Activated naive CD4-positive, alpha-beta T cell treated with anti-CD3 and anti-CD28 coated beads, Interleukin-2, amount 50 U/mL, for 24 hours (primary cell): Measurements from ENCODE around the gene SHC2.
"Not testable (repeated sequence)": the region's sequence is repeated elsewhere in the genome, so short reads cannot be mapped to it uniquely, and the experiment has no call there.

Experiments used
- H3K27ac Mint-ChIP-seq: one replicate; pipeline ENCODE4 v1.8.0; 2021; ENCODE audit warnings: mild to moderate bottlenecking, mixed read lengths
- H3K27me3 Mint-ChIP-seq: one replicate; pipeline ENCODE4 v1.8.0; 2021; ENCODE audit warnings: mixed read lengths
- H3K36me3 Mint-ChIP-seq: one replicate; pipeline ENCODE4 v1.8.0; 2021; ENCODE audit warnings: mixed read lengths
- H3K4me1 Mint-ChIP-seq: one replicate; pipeline ENCODE4 v1.8.0; 2021; ENCODE audit warnings: mixed read lengths
- H3K4me3 Mint-ChIP-seq: one replicate; pipeline ENCODE4 v1.8.0; 2021; ENCODE audit warnings: mild to moderate bottlenecking, mixed read lengths
- H3K9me3 Mint-ChIP-seq: one replicate; pipeline ENCODE4 v1.8.0; 2021; ENCODE audit warnings: mixed read lengths

The SHC2 gene

GRCh38 chr19:413756-414420 is 46.9 kb downstream of the SHC2 start:
- no peaks in the 10 kb centered on the region for H3K9me3 Mint-ChIP-seq
- peaks cover 7% of the 10 kb centered on the region for H3K4me1 Mint-ChIP-seq
- H3K36me3 Mint-ChIP-seq = no peaks in the 10 kb centered on the region
- H3K27ac Mint-ChIP-seq = no peak overlapping the region
- no peak overlapping the region for H3K4me3 Mint-ChIP-seq
- H3K27me3 Mint-ChIP-seq = peaks cover 5% of the 10 kb centered on the region

- Mint-ChIP-seq H3K4me1 (peaks cover 7% of the 10 kb centered on the region), H3K4me3 (no peak overlapping the region), H3K36me3 (no peaks in the 10 kb centered on the region), H3K27ac (no peak overlapping the region), H3K27me3 (peaks cover 5% of the 10 kb centered on the region), H3K9me3 (no peaks in the 10 kb centered on the region)
Observed at GRCh38 chr19:412356-413355, 48.2 kb downstream of the SHC2 start.

GRCh38 chr19:411723-412355 is 49.0 kb downstream of the SHC2 start:
- H3K4me3 Mint-ChIP-seq = no peak overlapping the region
- no peaks in the 10 kb centered on the region for H3K36me3 Mint-ChIP-seq

GRCh38 chr19:411121-411722 is 49.6 kb downstream of the SHC2 start:
- H3K9me3 Mint-ChIP-seq, H3K4me1 Mint-ChIP-seq, H3K36me3 Mint-ChIP-seq, H3K4me3 Mint-ChIP-seq, H3K27ac Mint-ChIP-seq, H3K27me3 Mint-ChIP-seq: not testable (repeated sequence)

More at GRCh38 chr19:411723-412355, 49.0 kb downstream of the SHC2 start:
- no peak overlapping the region for H3K27ac Mint-ChIP-seq
- H3K27me3 Mint-ChIP-seq = peaks cover 5% of the 10 kb centered on the region
- no peaks in the 10 kb centered on the region for H3K9me3 Mint-ChIP-seq
- H3K4me1 Mint-ChIP-seq = peaks cover 7% of the 10 kb centered on the region

- H3K9me3 Mint-ChIP-seq = no peaks in the 10 kb centered on the region
- H3K36me3 Mint-ChIP-seq = no peaks in the 10 kb centered on the region
- no peak overlapping the region for H3K4me3 Mint-ChIP-seq
- H3K4me1 Mint-ChIP-seq = peaks cover 7% of the 10 kb centered on the region
- no peak overlapping the region for H3K27ac Mint-ChIP-seq
- H3K27me3 Mint-ChIP-seq = peaks cover 6% of the 10 kb centered on the region
Observed at GRCh38 chr19:410243-410781, 50.5 kb downstream of the SHC2 start.

GRCh38 chr19:409516-410242 is 51.2 kb downstream of the SHC2 start:
- no peaks in the 10 kb centered on the region for H3K36me3 Mint-ChIP-seq
- peak overlapping the region; percentile 89 for H3K4me3 Mint-ChIP-seq
- peaks cover 7% of the 10 kb centered on the region for H3K4me1 Mint-ChIP-seq
- H3K27ac Mint-ChIP-seq = no peak overlapping the region
- H3K27me3 Mint-ChIP-seq = peaks cover 7% of the 10 kb centered on the region
- no peaks in the 10 kb centered on the region for H3K9me3 Mint-ChIP-seq

GRCh38 chr19:408902-409515 is 51.8 kb downstream of the SHC2 start, which contains the start of gene C2CD4C:
Gene C2CD4C, minus strand, starts transcription at chr19:409147. Its CDS starts 786 bp downstream, at chr19:408361.
- H3K36me3 Mint-ChIP-seq = no peaks in the 10 kb centered on the region
- H3K9me3 Mint-ChIP-seq = no peaks in the 10 kb centered on the region
- H3K27ac Mint-ChIP-seq = no peak within 1 kb of the TSS
- peak within 1 kb of the TSS; percentile 89 for H3K4me3 Mint-ChIP-seq
- peaks cover 7% of the 10 kb centered on the region for H3K4me1 Mint-ChIP-seq
- H3K27me3 Mint-ChIP-seq = peaks cover 7% of the 10 kb centered on the region

- Mint-ChIP-seq H3K4me1 (peaks cover 7% of the 10 kb centered on the region), H3K4me3 (no peak overlapping the region), H3K27ac (no peak overlapping the region), H3K9me3 (no peaks in the 10 kb centered on the region), H3K27me3 (peaks cover 8% of the 10 kb centered on the region), H3K36me3 (no peaks in the 10 kb centered on the region)
Observed at GRCh38 chr19:408441-408901, 52.4 kb downstream of the SHC2 start.

GRCh38 chr19:407511-408440 is 53.1 kb downstream of the SHC2 start:
- Mint-ChIP-seq H3K27me3 (peaks cover 14% of the 10 kb centered on the region), H3K4me3 (no peak overlapping the region), H3K36me3 (no peaks in the 10 kb centered on the region), H3K4me1 (peaks cover 7% of the 10 kb centered on the region), H3K9me3 (no peaks in the 10 kb centered on the region), H3K27ac (no peak overlapping the region)

- peaks cover 14% of the 10 kb centered on the region for H3K27me3 Mint-ChIP-seq
- H3K9me3 Mint-ChIP-seq = no peaks in the 10 kb centered on the region
- no peaks in the 10 kb centered on the region for H3K36me3 Mint-ChIP-seq
- H3K27ac Mint-ChIP-seq = no peak overlapping the region
- H3K4me1 Mint-ChIP-seq = peaks cover 7% of the 10 kb centered on the region
- H3K4me3 Mint-ChIP-seq = no peak overlapping the region
Observed at GRCh38 chr19:406971-407510, 53.8 kb downstream of the SHC2 start.

- no peak overlapping the region for H3K4me3 Mint-ChIP-seq
- no peaks in the 10 kb centered on the region for H3K9me3 Mint-ChIP-seq
- H3K27ac Mint-ChIP-seq = no peak overlapping the region
- peaks cover 7% of the 10 kb centered on the region for H3K4me1 Mint-ChIP-seq
- H3K27me3 Mint-ChIP-seq = peaks cover 14% of the 10 kb centered on the region
- no peaks in the 10 kb centered on the region for H3K36me3 Mint-ChIP-seq
Observed at GRCh38 chr19:406135-406781, 54.6 kb downstream of the SHC2 start.

GRCh38 chr19:405121-405965 is 55.5 kb downstream of the SHC2 start:
- Mint-ChIP-seq H3K9me3 (no peaks in the 10 kb centered on the region), H3K36me3 (no peaks in the 10 kb centered on the region), H3K4me3 (no peak overlapping the region), H3K27ac (no peak overlapping the region), H3K4me1 (peaks cover 7% of the 10 kb centered on the region), H3K27me3 (peaks cover 14% of the 10 kb centered on the region)
